ENCODE results near the gene ABI1.

ABI1 gene

GRCh38 chr10:26837139-26837538, 23.6 kb downstream of the ABI1 start:
- no peak for TF ChIP-seq TAF1 (IDR thresholded peaks at IDR 0.05; ENCODE audit: low read depth)
- no peak for TF ChIP-seq REST (IDR thresholded peaks at IDR 0.05; ENCODE audit: low read depth)
- no peak for TF ChIP-seq RAD21 (IDR thresholded peaks at IDR 0.05; ENCODE audit: low read depth)
- no peak for TF ChIP-seq NFIC (IDR thresholded peaks at IDR 0.05)
- TF ChIP-seq TEAD4 (IDR thresholded peaks at IDR 0.05) = no peak

- TF ChIP-seq ZBTB7A (IDR thresholded peaks at IDR 0.05; ENCODE audit: low read depth) = no peak
- TF ChIP-seq, protein P1, sequence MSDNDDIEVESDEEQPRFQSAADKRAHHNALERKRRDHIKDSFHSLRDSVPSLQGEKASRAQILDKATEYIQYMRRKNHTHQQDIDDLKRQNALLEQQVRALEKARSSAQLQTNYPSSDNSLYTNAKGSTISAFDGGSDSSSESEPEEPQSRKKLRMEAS (IDR thresholded peaks at IDR 0.05) = no peak
- TF ChIP-seq RAD21 (IDR thresholded peaks at IDR 0.05; ENCODE audit: low read depth) = no peak
- no peak for TF ChIP-seq YY1 (IDR thresholded peaks at IDR 0.05; ENCODE audit: low read depth)
- TF ChIP-seq TAF1 (IDR thresholded peaks at IDR 0.05; ENCODE audit: low read depth) = no peak
- no peak for TF ChIP-seq TEAD4 (IDR thresholded peaks at IDR 0.05)
- TF ChIP-seq NFIC (IDR thresholded peaks at IDR 0.05) = no peak
- no peak for TF ChIP-seq TCF12 (IDR thresholded peaks at IDR 0.05; ENCODE audit: low read depth)
- no peak for TF ChIP-seq CEBPB (IDR thresholded peaks at IDR 0.05)
- TF ChIP-seq CREB1 (IDR thresholded peaks at IDR 0.05; ENCODE audit: low read depth) = no peak
- TF ChIP-seq EGR1 (IDR thresholded peaks at IDR 0.05) = no peak
- no peak for TF ChIP-seq EP300 (IDR thresholded peaks at IDR 0.05; ENCODE audit: borderline replicate concordance)
- TF ChIP-seq FOXM1 (IDR thresholded peaks at IDR 0.05; ENCODE audit: borderline replicate concordance, low read depth) = no peak
- TF ChIP-seq, protein P2, sequence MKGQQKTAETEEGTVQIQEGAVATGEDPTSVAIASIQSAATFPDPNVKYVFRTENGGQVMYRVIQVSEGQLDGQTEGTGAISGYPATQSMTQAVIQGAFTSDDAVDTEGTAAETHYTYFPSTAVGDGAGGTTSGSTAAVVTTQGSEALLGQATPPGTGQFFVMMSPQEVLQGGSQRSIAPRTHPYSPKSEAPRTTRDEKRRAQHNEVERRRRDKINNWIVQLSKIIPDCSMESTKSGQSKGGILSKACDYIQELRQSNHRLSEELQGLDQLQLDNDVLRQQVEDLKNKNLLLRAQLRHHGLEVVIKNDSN (IDR thresholded peaks at IDR 0.05) = no peak
- TF ChIP-seq REST (IDR thresholded peaks at IDR 0.05; ENCODE audit: low read depth) = no peak
Measured at GRCh38 chr10:26835025-26835424, 25.7 kb downstream of the ABI1 start.

GRCh38 chr10:26832960-26833359, 27.8 kb downstream of the ABI1 start:
- TF ChIP-seq FOXM1 (IDR thresholded peaks at IDR 0.05; ENCODE audit: borderline replicate concordance, low read depth) (no peak), ZBTB7A (IDR thresholded peaks at IDR 0.05; ENCODE audit: low read depth) (no peak), REST (IDR thresholded peaks at IDR 0.05; ENCODE audit: low read depth) (no peak), CEBPB (IDR thresholded peaks at IDR 0.05) (no peak), EGR1 (IDR thresholded peaks at IDR 0.05) (no peak), TAF1 (IDR thresholded peaks at IDR 0.05; ENCODE audit: low read depth) (no peak), CREB1 (IDR thresholded peaks at IDR 0.05; ENCODE audit: low read depth) (no peak), YY1 (IDR thresholded peaks at IDR 0.05; ENCODE audit: low read depth) (no peak), TCF12 (IDR thresholded peaks at IDR 0.05; ENCODE audit: low read depth) (no peak), NFIC (IDR thresholded peaks at IDR 0.05) (no peak), RAD21 (IDR thresholded peaks at IDR 0.05; ENCODE audit: low read depth) (no peak), TEAD4 (IDR thresholded peaks at IDR 0.05) (no peak)
- TF ChIP-seq, protein P1 (IDR thresholded peaks at IDR 0.05) = no peak
- TF ChIP-seq, protein P2 (IDR thresholded peaks at IDR 0.05) = no peak

GRCh38 chr10:26831936-26832335, 28.8 kb downstream of the ABI1 start:
- TF ChIP-seq, protein P2 (IDR thresholded peaks at IDR 0.05) = no peak
- TF ChIP-seq ZBTB7A (IDR thresholded peaks at IDR 0.05; ENCODE audit: low read depth) = no peak
- TF ChIP-seq RAD21 (IDR thresholded peaks at IDR 0.05; ENCODE audit: low read depth) = no peak
- no peak for TF ChIP-seq REST (IDR thresholded peaks at IDR 0.05; ENCODE audit: low read depth)
- TF ChIP-seq CEBPB (IDR thresholded peaks at IDR 0.05) = no peak
- no peak for TF ChIP-seq EGR1 (IDR thresholded peaks at IDR 0.05)
- TF ChIP-seq FOXM1 (IDR thresholded peaks at IDR 0.05; ENCODE audit: borderline replicate concordance, low read depth) = no peak
- no peak for TF ChIP-seq YY1 (IDR thresholded peaks at IDR 0.05; ENCODE audit: low read depth)
- TF ChIP-seq NFIC (IDR thresholded peaks at IDR 0.05) = no peak
- no peak for TF ChIP-seq TAF1 (IDR thresholded peaks at IDR 0.05; ENCODE audit: low read depth)
- no peak for TF ChIP-seq EP300 (IDR thresholded peaks at IDR 0.05; ENCODE audit: borderline replicate concordance)
- no peak for TF ChIP-seq TEAD4 (IDR thresholded peaks at IDR 0.05)
- no peak for TF ChIP-seq TCF12 (IDR thresholded peaks at IDR 0.05; ENCODE audit: low read depth)
- TF ChIP-seq CREB1 (IDR thresholded peaks at IDR 0.05; ENCODE audit: low read depth) = no peak
- TF ChIP-seq, protein P1 (IDR thresholded peaks at IDR 0.05) = no peak
